ENCODE measurements around the gene PLD1. TPM values are rescaled to one million over a fixed set of nuclear protein-coding genes. Genes with fewer than 3 reads are reported as not detected.

PLD1 gene
- total and polyA plus RNA-seq, 2 of the 8 experiments (the other 6 are each of a cell fraction or from before 2014, with no cell fraction given): 1.2 to 2.6 TPM

DNA sequence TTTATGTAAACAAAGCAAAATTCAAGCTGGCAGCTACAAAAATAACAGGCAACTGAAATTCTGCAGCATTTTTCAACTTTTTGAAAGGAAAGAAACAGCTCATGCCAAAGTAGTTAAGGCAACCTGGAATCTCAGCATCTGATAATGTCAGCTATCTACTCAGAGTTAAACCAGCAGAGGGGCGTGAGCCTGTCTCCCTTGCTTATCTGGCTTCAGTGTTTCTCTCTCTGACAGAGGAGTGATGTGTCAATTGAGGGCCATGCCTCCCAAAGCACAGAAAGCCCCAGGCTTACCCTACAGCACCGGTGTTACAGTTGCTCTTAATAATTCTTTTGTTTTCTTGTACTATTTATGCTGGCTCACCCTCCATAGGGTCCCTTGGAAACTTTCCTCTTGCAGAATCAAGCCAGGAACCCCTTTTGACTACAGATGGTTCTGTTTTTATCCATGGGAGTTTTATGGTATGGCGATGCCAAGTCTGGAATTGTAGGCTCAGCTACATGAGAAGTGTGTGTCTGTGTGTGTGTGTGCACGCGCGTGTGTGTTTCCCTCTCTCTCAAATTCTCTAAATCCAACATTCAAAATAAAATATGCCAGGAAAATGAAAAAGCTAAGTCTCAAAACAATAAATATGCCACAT is 40.2 kb upstream of the PLD1 start (continued):
- TF ChIP-seq, protein P1, sequence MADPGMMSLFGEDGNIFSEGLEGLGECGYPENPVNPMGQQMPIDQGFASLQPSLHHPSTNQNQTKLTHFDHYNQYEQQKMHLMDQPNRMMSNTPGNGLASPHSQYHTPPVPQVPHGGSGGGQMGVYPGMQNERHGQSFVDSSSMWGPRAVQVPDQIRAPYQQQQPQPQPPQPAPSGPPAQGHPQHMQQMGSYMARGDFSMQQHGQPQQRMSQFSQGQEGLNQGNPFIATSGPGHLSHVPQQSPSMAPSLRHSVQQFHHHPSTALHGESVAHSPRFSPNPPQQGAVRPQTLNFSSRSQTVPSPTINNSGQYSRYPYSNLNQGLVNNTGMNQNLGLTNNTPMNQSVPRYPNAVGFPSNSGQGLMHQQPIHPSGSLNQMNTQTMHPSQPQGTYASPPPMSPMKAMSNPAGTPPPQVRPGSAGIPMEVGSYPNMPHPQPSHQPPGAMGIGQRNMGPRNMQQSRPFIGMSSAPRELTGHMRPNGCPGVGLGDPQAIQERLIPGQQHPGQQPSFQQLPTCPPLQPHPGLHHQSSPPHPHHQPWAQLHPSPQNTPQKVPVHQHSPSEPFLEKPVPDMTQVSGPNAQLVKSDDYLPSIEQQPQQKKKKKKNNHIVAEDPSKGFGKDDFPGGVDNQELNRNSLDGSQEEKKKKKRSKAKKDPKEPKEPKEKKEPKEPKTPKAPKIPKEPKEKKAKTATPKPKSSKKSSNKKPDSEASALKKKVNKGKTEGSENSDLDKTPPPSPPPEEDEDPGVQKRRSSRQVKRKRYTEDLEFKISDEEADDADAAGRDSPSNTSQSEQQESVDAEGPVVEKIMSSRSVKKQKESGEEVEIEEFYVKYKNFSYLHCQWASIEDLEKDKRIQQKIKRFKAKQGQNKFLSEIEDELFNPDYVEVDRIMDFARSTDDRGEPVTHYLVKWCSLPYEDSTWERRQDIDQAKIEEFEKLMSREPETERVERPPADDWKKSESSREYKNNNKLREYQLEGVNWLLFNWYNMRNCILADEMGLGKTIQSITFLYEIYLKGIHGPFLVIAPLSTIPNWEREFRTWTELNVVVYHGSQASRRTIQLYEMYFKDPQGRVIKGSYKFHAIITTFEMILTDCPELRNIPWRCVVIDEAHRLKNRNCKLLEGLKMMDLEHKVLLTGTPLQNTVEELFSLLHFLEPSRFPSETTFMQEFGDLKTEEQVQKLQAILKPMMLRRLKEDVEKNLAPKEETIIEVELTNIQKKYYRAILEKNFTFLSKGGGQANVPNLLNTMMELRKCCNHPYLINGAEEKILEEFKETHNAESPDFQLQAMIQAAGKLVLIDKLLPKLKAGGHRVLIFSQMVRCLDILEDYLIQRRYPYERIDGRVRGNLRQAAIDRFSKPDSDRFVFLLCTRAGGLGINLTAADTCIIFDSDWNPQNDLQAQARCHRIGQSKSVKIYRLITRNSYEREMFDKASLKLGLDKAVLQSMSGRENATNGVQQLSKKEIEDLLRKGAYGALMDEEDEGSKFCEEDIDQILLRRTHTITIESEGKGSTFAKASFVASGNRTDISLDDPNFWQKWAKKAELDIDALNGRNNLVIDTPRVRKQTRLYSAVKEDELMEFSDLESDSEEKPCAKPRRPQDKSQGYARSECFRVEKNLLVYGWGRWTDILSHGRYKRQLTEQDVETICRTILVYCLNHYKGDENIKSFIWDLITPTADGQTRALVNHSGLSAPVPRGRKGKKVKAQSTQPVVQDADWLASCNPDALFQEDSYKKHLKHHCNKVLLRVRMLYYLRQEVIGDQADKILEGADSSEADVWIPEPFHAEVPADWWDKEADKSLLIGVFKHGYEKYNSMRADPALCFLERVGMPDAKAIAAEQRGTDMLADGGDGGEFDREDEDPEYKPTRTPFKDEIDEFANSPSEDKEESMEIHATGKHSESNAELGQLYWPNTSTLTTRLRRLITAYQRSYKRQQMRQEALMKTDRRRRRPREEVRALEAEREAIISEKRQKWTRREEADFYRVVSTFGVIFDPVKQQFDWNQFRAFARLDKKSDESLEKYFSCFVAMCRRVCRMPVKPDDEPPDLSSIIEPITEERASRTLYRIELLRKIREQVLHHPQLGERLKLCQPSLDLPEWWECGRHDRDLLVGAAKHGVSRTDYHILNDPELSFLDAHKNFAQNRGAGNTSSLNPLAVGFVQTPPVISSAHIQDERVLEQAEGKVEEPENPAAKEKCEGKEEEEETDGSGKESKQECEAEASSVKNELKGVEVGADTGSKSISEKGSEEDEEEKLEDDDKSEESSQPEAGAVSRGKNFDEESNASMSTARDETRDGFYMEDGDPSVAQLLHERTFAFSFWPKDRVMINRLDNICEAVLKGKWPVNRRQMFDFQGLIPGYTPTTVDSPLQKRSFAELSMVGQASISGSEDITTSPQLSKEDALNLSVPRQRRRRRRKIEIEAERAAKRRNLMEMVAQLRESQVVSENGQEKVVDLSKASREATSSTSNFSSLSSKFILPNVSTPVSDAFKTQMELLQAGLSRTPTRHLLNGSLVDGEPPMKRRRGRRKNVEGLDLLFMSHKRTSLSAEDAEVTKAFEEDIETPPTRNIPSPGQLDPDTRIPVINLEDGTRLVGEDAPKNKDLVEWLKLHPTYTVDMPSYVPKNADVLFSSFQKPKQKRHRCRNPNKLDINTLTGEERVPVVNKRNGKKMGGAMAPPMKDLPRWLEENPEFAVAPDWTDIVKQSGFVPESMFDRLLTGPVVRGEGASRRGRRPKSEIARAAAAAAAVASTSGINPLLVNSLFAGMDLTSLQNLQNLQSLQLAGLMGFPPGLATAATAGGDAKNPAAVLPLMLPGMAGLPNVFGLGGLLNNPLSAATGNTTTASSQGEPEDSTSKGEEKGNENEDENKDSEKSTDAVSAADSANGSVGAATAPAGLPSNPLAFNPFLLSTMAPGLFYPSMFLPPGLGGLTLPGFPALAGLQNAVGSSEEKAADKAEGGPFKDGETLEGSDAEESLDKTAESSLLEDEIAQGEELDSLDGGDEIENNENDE (IDR thresholded peaks at IDR 0.05; ENCODE audit: insufficient replicate concordance, low read length): no peak

All from H1 (cell line).